ENCODE data around the gene AHRR.
A peak's percentile ranks its signal among the peaks of the same experiment; 100 is the strongest.
"Not testable (repeated sequence)": the region's sequence is repeated elsewhere in the genome, so short reads cannot be mapped to it uniquely, and the experiment has no call there.

The AHRR gene
- total RNA-seq, result 0 to 5.4 (median 2.5) reads per million in 9 experiments

DNA sequence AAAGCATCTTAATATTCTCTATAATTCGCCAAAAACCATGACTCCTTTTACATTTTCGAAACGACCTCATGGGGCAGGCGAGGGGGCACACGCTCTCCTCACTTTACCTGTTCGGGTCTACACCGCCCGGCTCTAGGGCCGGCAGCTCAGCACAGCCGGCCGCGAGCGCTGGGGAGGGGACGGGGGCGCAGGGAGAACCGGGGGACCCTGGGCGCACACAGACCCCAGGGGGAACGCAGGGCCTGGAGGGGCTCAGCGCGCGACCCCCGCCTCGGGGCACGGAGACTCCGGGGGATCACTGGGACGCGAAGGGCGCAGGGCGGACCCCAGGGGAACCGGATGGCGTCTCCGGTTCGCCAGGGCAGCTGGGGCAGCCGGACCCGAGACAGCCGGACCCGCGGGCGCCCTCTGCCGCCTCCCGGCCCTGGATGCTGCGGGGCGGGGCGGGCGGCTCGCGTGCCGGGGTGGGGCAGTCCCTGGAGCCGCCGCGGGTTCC is at the start of gene AHRR:
AHRR (plus strand) TSS at position 485 of the 496 bp plus-strand sequence. CDS start 22,189 bp downstream, outside the sequence.
- Mint-ChIP-seq H3K36me3 (ENCODE audit: insufficient read depth) (peaks cover 9% of the 10 kb centered on the region), H3K9me3 (no peaks in the 10 kb centered on the region), H3K27me3 (peaks cover 34 to 57% of the 10 kb centered on the region in 2 donors), H3K27ac (no peak within 1 kb of the TSS), H3K4me3 (peak within 1 kb of the TSS; percentile 68 to 79), H3K4me1 (ENCODE audit: low read depth in 2 of 2) (peaks cover 4 to 8% of the 10 kb centered on the region in 2 donors)
- peak in 1 of 3 experiments; percentile 20 for DNase-seq
- ATAC-seq (replicated peaks), result peak; percentile 61

DNA sequence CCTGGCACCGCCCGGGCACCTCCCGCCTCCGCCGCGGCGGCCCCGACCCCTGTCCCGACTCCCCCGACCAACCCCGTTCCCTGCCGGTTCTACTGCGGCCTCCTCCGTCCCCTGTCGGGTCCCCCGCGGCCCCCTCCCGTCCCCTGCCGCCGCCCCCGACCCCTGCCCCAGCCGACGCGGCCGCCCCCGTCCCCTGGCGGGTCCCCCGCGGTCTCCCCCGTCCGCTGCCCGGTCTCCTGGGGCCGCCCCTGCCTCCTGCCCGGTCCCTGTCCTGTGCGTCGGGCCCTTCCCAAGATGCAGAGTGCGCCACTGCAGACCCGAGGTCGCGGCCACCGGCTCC is 49.7 kb upstream of the AHRR start:
- H3K9me3 Mint-ChIP-seq, result not testable (repeated sequence)
- peaks cover 48% of the 10 kb centered on the region for H3K36me3 Mint-ChIP-seq (ENCODE audit: insufficient read depth)
- peak overlapping the region; percentile 90 to 92 for H3K4me3 Mint-ChIP-seq

DNA sequence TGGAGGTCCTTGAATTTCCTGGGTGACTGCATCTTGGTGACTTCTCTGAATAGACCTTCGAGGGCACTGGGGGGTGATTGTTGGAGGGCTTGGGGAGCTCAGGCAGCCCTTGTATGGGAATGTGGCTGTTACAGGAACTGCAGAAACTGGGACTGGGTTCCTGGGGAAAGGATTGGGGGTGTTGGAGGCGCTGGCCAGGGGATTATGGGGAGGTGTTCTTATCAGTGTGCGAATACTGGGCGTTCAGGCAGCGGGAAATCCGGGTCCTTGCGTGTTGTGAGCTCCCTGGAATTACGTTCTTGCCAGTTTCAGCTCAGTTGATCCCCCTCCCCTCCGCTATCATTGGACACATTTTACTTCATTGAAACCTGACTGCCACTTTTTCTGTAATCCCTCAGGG is 48.4 kb upstream of the AHRR start:
- peak overlapping the region; percentile 54 to 78 for H3K27ac Mint-ChIP-seq
- H3K4me1 Mint-ChIP-seq (ENCODE audit: low read depth in 2 of 2), result peaks cover 25 to 32% of the 10 kb centered on the region in 2 donors
- H3K9me3 Mint-ChIP-seq; DNase-seq; ATAC-seq (replicated peaks); H3K27me3 Mint-ChIP-seq: not testable (repeated sequence)
- H3K4me3 Mint-ChIP-seq, result peak overlapping the region; percentile 90 to 92
- H3K36me3 Mint-ChIP-seq (ENCODE audit: insufficient read depth), result peaks cover 54% of the 10 kb centered on the region

More for the DNA sequence above, 49.7 kb upstream of the AHRR start:
- not testable (repeated sequence) for H3K27me3 Mint-ChIP-seq, DNase-seq
- Mint-ChIP-seq H3K4me1 (ENCODE audit: low read depth in 2 of 2) (peaks cover 23 to 32% of the 10 kb centered on the region in 2 donors), H3K27ac (peak overlapping the region; percentile 94)
- ATAC-seq (replicated peaks), result peak; percentile 5

DNA sequence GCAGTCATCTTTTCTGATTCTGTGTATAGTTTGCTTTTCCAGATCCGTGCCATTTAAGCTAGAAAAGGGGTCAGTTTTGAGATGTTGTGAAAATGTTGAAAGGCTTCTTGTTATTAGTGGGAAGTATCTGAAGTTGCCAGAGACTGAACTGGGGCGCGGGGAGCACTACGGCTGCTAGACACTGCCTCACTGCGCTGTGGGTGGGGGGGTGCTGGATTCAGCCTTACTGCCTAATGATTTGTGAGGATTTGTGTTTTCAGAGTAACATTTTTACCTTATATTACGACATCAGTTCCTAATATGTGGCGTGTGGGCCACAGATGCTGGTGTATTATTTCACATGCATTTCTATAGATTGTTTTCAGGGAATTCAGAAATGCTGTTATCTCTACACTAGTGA is 48.0 kb upstream of the AHRR start:
- Mint-ChIP-seq H3K4me1 (ENCODE audit: low read depth in 2 of 2) (peaks cover 29 to 33% of the 10 kb centered on the region in 2 donors), H3K27ac (peak overlapping the region; percentile 54 to 78), H3K36me3 (ENCODE audit: insufficient read depth) (peaks cover 54% of the 10 kb centered on the region), H3K4me3 (peak overlapping the region; percentile 90 to 92)
- not testable (repeated sequence) for ATAC-seq (replicated peaks); H3K27me3 Mint-ChIP-seq; DNase-seq; H3K9me3 Mint-ChIP-seq

DNA sequence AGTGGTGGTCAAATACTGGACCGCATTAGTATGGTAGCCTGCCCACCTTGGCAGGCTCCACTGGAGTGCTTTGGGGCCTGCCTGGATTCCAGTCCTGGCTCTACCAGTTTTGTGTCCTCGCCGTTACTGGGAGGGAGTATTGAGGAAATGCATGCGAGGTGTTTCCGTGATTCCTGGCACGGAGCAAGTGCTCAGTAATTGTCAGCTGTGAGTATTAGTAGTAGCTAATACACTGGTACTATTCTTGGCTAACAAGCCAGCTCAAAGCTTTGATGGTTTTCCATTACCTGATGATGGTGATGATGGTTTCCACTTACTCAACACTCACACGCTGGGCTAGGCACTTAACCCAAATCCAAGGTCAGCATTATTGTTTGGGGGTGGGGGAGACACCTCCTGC is 47.2 kb upstream of the AHRR start:
- H3K36me3 Mint-ChIP-seq (ENCODE audit: insufficient read depth), result peaks cover 58% of the 10 kb centered on the region
- not testable (repeated sequence) for H3K9me3 Mint-ChIP-seq; DNase-seq; H3K27me3 Mint-ChIP-seq; ATAC-seq (replicated peaks); H3K4me3 Mint-ChIP-seq; H3K27ac Mint-ChIP-seq
- H3K4me1 Mint-ChIP-seq (ENCODE audit: low read depth in 2 of 2), result peaks cover 32 to 36% of the 10 kb centered on the region in 2 donors

DNA sequence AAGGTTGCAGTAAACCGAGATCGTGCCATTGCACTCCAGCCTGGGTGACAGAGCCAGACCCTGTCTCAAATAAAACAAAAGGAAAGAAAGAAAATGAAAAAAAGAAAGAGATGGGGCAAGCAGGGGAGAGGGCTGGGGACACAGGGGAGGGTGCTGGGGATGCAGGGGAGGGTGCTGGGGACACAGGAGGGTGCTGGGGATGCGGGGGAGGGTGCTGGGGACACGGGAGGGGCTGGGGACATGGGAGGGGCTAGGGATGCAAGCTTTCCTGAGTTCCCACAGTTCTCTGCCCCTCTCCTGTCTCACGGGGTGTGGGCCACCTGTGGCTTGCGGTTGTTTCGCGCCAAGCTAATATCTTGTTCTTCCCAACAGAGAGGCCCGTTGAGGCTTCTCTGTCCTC is 42.9 kb upstream of the AHRR start:
- H3K36me3 Mint-ChIP-seq (ENCODE audit: insufficient read depth), result peaks cover 41% of the 10 kb centered on the region
- no peak overlapping the region for H3K4me3 Mint-ChIP-seq
- DNase-seq, result no peak
- no peaks in the 10 kb centered on the region for H3K27me3 Mint-ChIP-seq
- no peak for ATAC-seq (replicated peaks)
- no peaks in the 10 kb centered on the region for H3K9me3 Mint-ChIP-seq
- H3K4me1 Mint-ChIP-seq (ENCODE audit: low read depth in 2 of 2), result peaks cover 54 to 56% of the 10 kb centered on the region in 2 donors
- peak overlapping the region; percentile 51 to 58 for H3K27ac Mint-ChIP-seq

DNA sequence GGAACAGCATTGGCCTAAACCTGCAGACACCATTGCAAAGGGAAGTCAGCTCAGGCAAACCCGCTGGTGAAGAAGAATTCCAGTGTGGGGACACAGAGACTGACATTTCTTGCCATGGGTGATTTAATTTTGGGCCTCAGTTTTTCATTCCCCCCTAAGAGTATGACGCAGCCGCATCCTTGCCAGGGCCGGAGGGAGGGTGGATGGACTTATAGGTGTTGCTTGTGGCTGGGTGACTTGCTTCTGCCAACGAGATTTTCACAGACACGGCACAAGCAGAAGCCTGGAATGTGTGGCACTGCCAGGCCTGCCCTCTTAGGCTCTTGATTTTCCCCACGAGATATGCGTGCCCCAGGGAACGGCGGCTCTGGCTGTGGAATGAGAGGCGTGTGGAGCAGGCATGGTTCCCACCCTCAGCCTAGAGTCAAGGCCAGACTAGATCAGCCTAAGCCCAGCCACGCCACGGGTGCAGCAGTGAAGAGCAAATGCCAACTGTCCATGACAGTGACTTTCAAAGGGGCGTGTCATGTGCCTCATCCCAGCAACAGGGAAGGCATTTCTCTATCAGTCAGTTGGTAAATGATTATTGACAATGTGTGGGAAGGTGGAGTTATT is 42.4 kb upstream of the AHRR start:
- Mint-ChIP-seq H3K27ac (peak overlapping the region; percentile 62 to 90), H3K36me3 (ENCODE audit: insufficient read depth) (peaks cover 39% of the 10 kb centered on the region), H3K4me1 (ENCODE audit: low read depth in 2 of 2) (peaks cover 57 to 58% of the 10 kb centered on the region in 2 donors)
- not testable (repeated sequence) for H3K9me3 Mint-ChIP-seq; ATAC-seq (replicated peaks); DNase-seq; H3K27me3 Mint-ChIP-seq; H3K4me3 Mint-ChIP-seq

DNA sequence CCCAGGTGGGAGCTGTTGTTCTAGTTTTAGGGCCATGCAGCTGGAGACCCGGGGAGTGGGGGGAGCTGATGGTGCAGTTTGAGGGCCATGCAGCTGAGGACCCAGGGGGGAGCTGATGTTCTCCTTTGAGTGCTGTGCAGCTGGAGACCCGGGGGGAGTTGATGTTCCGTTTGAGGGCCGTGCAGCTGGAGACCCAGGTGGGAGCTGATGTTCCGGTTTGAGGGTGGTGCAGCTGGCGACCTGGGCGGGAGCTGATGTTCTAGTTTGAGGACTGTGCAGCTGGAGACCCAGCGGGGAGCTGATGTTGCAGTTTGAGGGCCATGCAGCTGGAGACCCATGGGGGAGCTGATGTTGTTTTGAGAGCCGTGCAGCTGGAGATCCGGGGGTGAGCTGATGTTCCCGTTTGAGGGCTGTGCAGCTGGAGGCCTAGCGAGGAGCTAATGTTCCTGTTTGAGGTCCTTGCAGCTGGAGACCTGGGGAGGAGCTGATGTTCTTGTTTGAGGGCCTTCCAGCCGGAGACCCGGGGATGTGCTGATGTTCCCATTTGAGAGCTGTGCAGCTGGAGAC is 35.4 kb upstream of the AHRR start:
- Mint-ChIP-seq H3K4me3 (peak overlapping the region in 1 of 2 donors; percentile 27), H3K36me3 (ENCODE audit: insufficient read depth) (peaks cover 34% of the 10 kb centered on the region), H3K27me3 (no peaks in the 10 kb centered on the region), H3K9me3 (no peaks in the 10 kb centered on the region), H3K4me1 (ENCODE audit: low read depth in 2 of 2) (peaks cover 55 to 64% of the 10 kb centered on the region in 2 donors), H3K27ac (peak overlapping the region; percentile 52 to 85)
- DNase-seq (no peak), ATAC-seq (replicated peaks) (no peak)

DNA sequence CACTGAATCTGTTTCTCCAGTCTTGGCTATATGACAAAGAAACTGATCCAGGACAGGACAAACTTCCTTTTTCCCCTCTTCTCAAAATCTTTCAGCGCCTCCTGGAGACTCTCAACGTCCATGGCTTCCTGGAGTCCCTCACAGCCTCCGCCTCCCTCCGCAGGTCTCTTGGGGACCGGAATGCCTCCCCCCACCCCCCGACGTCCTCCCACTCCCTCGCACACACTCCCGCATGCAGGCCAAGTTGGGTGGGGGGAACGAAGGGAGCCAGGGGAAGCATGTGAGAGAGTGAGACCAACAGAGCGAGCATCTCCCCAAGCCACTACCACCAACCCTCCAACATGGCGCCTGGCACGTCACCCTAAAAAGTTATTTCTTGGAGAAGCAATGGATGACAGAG is 31.3 kb upstream of the AHRR start:
- Mint-ChIP-seq H3K4me1 (ENCODE audit: low read depth in 2 of 2) (peaks cover 30 to 42% of the 10 kb centered on the region in 2 donors), H3K27ac (peak overlapping the region in 1 of 2 donors; percentile 76), H3K36me3 (ENCODE audit: insufficient read depth) (peaks cover 22% of the 10 kb centered on the region)
- H3K27me3 Mint-ChIP-seq; H3K9me3 Mint-ChIP-seq; ATAC-seq (replicated peaks); H3K4me3 Mint-ChIP-seq; DNase-seq: not testable (repeated sequence)

DNA sequence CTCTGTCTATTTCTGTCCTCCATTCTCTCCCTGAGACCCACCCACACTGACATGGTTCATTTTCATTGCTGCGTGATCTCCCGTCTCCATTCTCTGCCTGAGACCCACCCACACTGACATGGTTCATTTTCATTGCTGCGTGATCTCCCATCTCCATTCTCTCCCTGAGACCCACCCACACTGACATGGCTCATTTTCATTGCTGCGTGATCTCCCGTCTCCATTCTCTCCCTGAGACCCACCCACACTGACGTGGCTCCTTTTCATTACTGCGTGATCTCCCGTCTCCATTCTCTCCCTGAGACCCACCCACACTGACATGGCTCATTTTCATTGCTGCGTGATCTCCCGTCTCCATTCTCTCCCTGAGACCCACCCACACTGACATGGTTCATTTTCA is 30.2 kb upstream of the AHRR start:
- not testable (repeated sequence) for H3K4me3 Mint-ChIP-seq; H3K27me3 Mint-ChIP-seq; DNase-seq; H3K9me3 Mint-ChIP-seq; ATAC-seq (replicated peaks)
- H3K4me1 Mint-ChIP-seq (ENCODE audit: low read depth in 2 of 2), result peaks cover 25 to 36% of the 10 kb centered on the region in 2 donors
- H3K27ac Mint-ChIP-seq, result peak overlapping the region; percentile 6 to 76
- H3K36me3 Mint-ChIP-seq (ENCODE audit: insufficient read depth), result peaks cover 11% of the 10 kb centered on the region

DNA sequence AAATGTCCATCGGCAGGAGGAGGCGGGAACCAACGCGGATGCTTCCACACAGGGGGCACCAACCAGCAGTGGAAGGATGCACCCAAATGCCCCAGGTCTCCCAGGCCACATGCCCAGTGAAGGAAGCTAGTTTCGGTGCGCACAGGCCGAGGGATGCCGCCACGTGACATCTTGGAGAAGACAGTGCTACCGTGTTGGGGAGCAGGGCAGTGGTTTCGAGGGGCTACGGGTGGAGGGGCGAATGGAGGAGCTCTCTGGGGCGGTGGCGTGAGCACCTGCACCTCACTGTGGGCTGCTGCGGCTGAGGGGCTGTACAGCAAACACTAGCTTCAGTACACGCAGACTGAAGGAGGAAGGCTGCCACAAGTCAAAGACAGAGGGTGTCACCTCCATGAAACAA is 26.7 kb upstream of the AHRR start:
- ATAC-seq (replicated peaks); H3K4me3 Mint-ChIP-seq; H3K9me3 Mint-ChIP-seq; H3K27ac Mint-ChIP-seq; H3K36me3 Mint-ChIP-seq (ENCODE audit: insufficient read depth); H3K27me3 Mint-ChIP-seq; DNase-seq: not testable (repeated sequence)
- peaks cover 31 to 39% of the 10 kb centered on the region in 2 donors for H3K4me1 Mint-ChIP-seq (ENCODE audit: low read depth in 2 of 2)

DNA sequence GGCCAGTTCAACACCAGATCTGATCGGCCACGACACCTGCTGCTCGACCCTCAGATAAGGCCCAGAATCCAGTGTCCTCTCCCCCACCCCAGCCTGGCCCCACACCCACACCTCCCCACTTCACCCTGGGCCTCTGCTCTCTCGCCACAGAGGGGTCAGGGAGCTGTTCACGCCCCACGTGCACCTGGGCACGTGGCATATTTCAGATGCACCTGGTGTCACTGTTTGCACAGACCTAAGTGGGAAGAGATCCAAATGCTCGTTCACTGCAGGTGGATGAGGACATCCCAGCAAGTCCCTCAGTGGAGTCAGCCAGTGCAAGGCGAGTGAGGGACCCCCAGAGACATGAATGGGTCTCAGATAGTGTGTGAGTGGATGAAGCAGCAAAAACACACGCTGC is 25.3 kb upstream of the AHRR start:
- not testable (repeated sequence) for H3K36me3 Mint-ChIP-seq (ENCODE audit: insufficient read depth); H3K27ac Mint-ChIP-seq

DNA sequence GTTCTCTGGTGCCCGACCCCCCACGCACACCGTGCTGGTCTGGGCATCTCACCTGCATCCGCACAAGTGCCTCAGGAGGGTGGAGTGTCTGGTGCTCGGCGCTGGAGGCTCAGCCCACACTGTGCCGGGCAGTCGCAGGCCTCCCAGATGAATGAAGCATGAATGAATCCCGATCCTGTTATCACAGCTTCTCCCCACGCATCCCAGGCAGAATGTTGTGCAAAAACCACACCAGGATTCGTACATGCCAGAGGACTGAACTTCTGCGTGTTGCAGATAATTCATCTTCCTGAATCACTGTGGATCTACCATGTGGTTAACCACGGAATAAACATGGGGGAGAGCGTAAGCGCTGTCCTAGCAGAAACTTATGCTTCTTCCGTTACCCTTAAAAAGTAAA is 24.6 kb upstream of the AHRR start:
- Mint-ChIP-seq H3K4me1 (ENCODE audit: low read depth in 2 of 2) (peaks cover 32 to 37% of the 10 kb centered on the region in 2 donors), H3K27ac (peak overlapping the region in 1 of 2 donors; percentile 54), H3K4me3 (peak overlapping the region; percentile 50 to 59)
- peak; percentile 92 for ATAC-seq (replicated peaks)
- H3K9me3 Mint-ChIP-seq; H3K36me3 Mint-ChIP-seq (ENCODE audit: insufficient read depth); DNase-seq; H3K27me3 Mint-ChIP-seq: not testable (repeated sequence)

More for the DNA sequence above, 25.3 kb upstream of the AHRR start:
- DNase-seq; ATAC-seq (replicated peaks); H3K9me3 Mint-ChIP-seq; H3K27me3 Mint-ChIP-seq: not testable (repeated sequence)
- Mint-ChIP-seq H3K4me3 (peak overlapping the region; percentile 50 to 59), H3K4me1 (ENCODE audit: low read depth in 2 of 2) (peaks cover 32 to 36% of the 10 kb centered on the region in 2 donors)

DNA sequence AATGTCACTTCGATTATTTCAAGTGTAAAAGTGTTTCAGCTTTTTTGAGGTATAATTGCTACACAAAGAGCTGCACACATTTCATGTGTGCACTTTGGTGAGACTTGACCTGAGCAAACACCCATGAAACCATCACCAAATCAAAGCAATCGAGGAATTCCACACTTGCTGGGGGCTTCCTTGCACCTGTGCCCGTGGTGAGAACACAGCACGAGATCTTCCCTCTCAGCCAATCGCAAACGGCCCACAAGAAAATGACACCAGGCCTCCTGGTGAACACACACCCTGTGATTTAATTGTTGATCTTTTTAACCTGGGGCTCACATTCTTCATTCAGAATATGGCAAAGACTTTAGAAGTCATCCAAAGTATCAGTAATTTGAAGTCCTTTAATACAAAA is 24.1 kb upstream of the AHRR start:
- not testable (repeated sequence) for H3K27me3 Mint-ChIP-seq; H3K9me3 Mint-ChIP-seq; H3K36me3 Mint-ChIP-seq (ENCODE audit: insufficient read depth); DNase-seq
- peak; percentile 10 for ATAC-seq (replicated peaks)
- Mint-ChIP-seq H3K27ac (peak overlapping the region in 1 of 2 donors; percentile 54), H3K4me3 (peak overlapping the region; percentile 50 to 59), H3K4me1 (ENCODE audit: low read depth in 2 of 2) (peaks cover 36 to 37% of the 10 kb centered on the region in 2 donors)
